Brain microvascular endothelial cell (primary cell): ENCODE data around the gene SCYGR5.

Source experiments
- DNase-seq: peaks from one replicate; pipeline ENCODE4 v3.0.0-alpha.2; 2020
- H3K27ac ChIP-seq: fragments of 250-450 bp; sonication (Bioruptor Pico); 2 replicates; pipeline ENCODE4 v1.5.1; 2020; ENCODE audit warnings: mild to moderate bottlenecking, moderate library complexity
- H3K27me3 ChIP-seq: fragments of 250-450 bp; sonication (Bioruptor Pico); replicated peaks from 2 replicates; pipeline ENCODE4 v1.5.1; 2020; ENCODE audit warnings: mild to moderate bottlenecking
- H3K36me3 ChIP-seq: fragments of 250-450 bp; sonication (Bioruptor Pico); replicated peaks from 2 replicates; pipeline ENCODE4 v1.5.1; 2020; ENCODE audit warnings: mild to moderate bottlenecking
- H3K4me3 ChIP-seq: 2 replicates; pipeline ENCODE4 v1.5.1; 2011; ENCODE audit warnings: low read depth, mild to moderate bottlenecking, control low read depth, low read length, moderate library complexity
- in situ Hi-C: cut with HindIII; loops from 2 replicates; pipeline ENCODE4 v1.10.0; 2017; ENCODE audit warnings: low sequenced_read_pairs, low pct_ligation_motif_present
- TF ChIP-seq, protein P1 (sequence below): IDR thresholded peaks from 2 replicates; pipeline ENCODE4 v1.5.1; 2011; ENCODE audit warnings: low read depth, mild to moderate bottlenecking, moderate library complexity, low read length, control low read depth, inconsistent platforms; ENCODE audit errors: missing control alignments

Gene SCYGR5

DNA sequence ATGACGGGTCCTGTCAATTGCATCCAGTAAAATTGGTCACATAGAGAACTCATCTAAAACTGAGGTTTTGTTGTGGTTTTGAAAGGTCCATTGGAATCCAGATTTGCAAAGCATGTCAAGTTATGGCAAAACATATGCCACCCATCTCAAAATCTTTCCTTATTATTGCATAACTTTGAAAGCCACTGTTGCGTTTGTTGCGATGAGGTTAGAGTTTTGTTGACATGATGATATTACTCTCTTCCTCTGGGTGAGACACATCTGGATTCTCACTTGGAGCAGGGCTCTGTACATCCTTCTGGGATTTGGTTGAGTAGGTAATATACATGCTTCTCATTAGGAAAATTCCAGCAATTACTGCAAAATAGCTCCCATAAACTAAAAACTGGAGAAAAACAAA is 20.6 kb downstream of the SCYGR5 start:
- Histone ChIP-seq H3K36me3 (no peaks in the 10 kb centered on the region), H3K4me3 (no peak overlapping the region), H3K27ac (no peak overlapping the region), H3K27me3 (no peaks in the 10 kb centered on the region)
- DNase-seq = no peak
- TF ChIP-seq, protein P1, sequence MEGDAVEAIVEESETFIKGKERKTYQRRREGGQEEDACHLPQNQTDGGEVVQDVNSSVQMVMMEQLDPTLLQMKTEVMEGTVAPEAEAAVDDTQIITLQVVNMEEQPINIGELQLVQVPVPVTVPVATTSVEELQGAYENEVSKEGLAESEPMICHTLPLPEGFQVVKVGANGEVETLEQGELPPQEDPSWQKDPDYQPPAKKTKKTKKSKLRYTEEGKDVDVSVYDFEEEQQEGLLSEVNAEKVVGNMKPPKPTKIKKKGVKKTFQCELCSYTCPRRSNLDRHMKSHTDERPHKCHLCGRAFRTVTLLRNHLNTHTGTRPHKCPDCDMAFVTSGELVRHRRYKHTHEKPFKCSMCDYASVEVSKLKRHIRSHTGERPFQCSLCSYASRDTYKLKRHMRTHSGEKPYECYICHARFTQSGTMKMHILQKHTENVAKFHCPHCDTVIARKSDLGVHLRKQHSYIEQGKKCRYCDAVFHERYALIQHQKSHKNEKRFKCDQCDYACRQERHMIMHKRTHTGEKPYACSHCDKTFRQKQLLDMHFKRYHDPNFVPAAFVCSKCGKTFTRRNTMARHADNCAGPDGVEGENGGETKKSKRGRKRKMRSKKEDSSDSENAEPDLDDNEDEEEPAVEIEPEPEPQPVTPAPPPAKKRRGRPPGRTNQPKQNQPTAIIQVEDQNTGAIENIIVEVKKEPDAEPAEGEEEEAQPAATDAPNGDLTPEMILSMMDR = no peak
- in situ Hi-C loops = no loop called here

DNA sequence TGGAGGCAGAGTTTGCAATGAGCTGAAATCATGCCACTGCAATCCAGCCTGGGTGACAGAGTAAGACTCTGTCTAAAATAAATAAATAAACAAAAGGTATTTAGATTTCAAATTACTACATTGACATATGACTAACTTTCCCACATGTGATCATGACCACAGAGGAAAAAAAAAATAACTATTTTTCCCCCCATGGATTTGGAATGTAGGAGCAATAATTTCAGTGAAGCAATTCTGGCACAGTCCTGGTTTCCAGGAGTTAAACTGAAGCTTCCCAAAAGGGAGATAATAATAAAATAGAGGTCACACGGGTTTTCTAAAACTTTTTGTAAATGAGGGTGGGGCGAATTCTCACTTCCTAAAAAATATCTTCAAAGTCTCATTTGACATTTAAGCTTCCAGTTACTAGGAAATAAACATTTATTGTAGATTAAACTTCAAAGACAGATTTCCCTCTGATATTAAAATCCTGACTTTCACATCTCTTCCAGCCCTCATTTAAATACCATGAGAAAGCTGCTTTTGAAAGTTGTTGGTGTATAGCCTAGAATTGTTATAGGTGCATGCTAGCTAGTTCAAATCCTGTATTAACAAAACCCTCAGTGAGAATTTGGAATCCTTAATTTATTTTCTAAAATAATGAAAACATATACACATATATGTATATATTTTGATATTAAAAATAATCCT is 30.5 kb downstream of the SCYGR5 start:
- no peak overlapping the region for H3K27ac ChIP-seq
- in situ Hi-C loops = no loop called here
- TF ChIP-seq, protein P1 = no peak

DNA sequence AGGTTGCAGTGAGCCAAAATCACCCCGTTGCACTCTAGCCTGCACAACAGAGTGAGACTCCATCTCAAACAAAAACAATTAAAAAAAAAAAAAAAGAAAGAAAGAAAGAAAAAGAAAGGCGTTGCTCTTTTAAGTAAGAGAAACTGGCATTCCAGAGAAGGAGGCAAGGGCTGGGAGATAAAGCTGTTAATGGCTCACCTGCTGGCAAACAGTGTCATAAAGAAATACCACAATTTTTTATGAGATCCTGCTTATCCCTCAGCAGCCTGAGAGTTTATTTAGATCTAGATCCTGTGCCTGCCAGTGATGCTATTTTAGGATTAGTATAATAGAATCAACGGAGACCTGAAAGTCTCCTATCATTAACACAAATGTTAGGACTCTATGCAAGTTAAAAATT is 35.0 kb downstream of the SCYGR5 start:
- H3K27me3 ChIP-seq = no peaks in the 10 kb centered on the region
- no peak overlapping the region for H3K4me3 ChIP-seq
- no peaks in the 10 kb centered on the region for H3K36me3 ChIP-seq
- no peak overlapping the region for H3K27ac ChIP-seq
- in situ Hi-C loops = no loop called here
- no peak for DNase-seq
- TF ChIP-seq, protein P1 = no peak

More for the DNA sequence above, 30.5 kb downstream of the SCYGR5 start:
- Histone ChIP-seq H3K36me3 (no peaks in the 10 kb centered on the region), H3K4me3 (no peak overlapping the region), H3K27me3 (no peaks in the 10 kb centered on the region)
- DNase-seq = no peak

DNA sequence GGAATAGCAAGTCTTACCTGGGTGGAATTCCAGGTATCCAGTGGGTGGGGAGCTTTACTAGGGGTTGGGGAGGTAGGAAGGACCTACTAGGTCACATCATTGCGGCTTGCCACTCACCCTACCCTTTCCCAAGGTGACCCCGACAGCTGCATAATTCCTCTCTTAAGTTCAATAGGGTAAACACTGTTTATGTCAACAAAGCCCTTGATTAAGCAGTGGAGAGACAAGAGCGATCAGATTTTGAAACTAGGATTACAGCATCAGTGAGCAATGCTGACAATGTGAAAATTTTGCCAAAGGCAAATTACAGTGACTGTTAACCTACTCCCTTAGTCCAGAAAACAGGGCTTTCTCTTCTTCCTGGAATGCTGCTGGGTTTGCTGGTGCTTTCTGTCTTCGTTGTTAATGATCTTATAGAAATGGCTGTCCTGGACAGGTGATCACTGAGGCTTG is 36.7 kb downstream of the SCYGR5 start:
- Histone ChIP-seq H3K36me3 (no peaks in the 10 kb centered on the region), H3K27me3 (no peaks in the 10 kb centered on the region), H3K27ac (no peak overlapping the region), H3K4me3 (no peak overlapping the region)
- in situ Hi-C loops = no loop called here
- DNase-seq = no peak
- TF ChIP-seq, protein P1 = no peak

DNA sequence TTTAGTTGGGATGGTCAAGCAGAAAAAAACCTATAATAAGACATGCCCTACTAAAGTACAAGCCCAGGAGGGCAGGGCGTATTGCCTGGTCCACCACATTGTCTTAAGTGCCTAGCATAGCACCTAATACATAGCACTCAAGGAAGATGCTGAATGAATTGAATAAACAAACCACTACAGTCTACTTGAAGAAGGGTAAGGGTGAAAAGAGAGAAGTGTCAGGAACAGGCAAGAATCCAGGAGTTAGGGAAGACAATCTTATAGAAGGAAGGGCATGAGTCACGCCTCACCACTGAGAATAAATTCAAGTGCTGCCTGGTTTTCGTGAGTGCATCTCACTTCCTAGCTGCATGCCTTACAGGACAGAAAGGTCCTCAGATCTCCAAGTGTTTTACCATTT is 37.4 kb downstream of the SCYGR5 start:
- TF ChIP-seq, protein P1 = no peak
- Histone ChIP-seq H3K27me3 (no peaks in the 10 kb centered on the region), H3K27ac (no peak overlapping the region), H3K36me3 (no peaks in the 10 kb centered on the region), H3K4me3 (no peak overlapping the region)
- no peak for DNase-seq
- in situ Hi-C loops = no loop called here

DNA sequence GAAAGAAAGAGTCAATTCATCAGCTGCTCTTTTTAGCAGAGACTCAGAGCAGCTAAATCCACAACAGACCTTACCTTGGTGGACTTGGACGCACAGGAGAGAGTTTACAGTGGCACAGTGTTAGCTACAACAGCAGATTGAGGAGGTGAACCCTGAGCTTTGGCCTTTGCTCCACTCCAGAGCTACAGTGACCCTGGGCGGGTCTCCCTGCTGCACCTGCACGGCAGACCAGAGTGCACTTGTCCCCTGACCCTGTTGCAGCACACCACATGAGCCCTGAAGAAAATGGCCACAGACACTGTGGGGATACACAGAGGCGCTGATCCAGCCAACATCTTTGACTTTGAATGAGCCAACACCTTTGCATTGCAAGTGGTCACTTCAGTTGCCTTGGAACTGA is 40.3 kb downstream of the SCYGR5 start:
- no peak overlapping the region for H3K27ac ChIP-seq
- H3K36me3 ChIP-seq = no peaks in the 10 kb centered on the region
- in situ Hi-C loops = no loop called here
- H3K4me3 ChIP-seq = no peak overlapping the region
- no peaks in the 10 kb centered on the region for H3K27me3 ChIP-seq
- DNase-seq = no peak
- TF ChIP-seq, protein P1 = no peak
